Stimulated activated naive CD4-positive, alpha-beta T cell treated with Interleukin-2 at 50 U/mL for 16 hours (primary cell): ENCODE data around the gene NPSR1.

ENCODE experiments used
- DNase-seq: peaks from one replicate; lab custom pipeline; 2025; lab: John Stamatoyannopoulos, UW

NPSR1 gene

GRCh38 chr7:34720289-34720688 lies 62.3 kb downstream of the NPSR1 start:
- no peak for DNase-seq

GRCh38 chr7:34723338-34723737 lies 65.3 kb downstream of the NPSR1 start:
- DNase-seq = no peak

GRCh38 chr7:34723866-34724490 lies 66.0 kb downstream of the NPSR1 start:
- no peak for DNase-seq

DNA sequence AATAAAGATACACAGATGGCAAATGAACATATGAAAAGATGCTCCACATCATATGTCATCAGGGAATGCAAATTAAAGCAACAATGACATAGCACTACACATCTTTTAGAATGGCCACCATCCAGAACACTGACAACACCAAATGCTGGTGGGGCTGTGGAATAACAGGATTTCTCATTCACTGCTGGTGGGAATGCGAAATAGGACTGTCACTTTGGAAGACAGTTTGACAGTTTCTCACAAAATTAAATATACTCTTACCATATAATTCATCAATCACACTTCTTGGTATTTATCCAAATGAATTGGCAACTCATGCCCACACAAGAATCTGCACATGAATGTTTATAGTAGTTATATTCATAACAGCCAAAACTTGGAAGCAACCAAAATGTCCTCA lies 68.2 kb downstream of the NPSR1 start:
- DNase-seq = no peak

- no peak for DNase-seq
Measured at GRCh38 chr7:34727464-34727995, 69.5 kb downstream of the NPSR1 start.

- no peak for DNase-seq
Measured at GRCh38 chr7:34728156-34728555, 70.1 kb downstream of the NPSR1 start.

DNA sequence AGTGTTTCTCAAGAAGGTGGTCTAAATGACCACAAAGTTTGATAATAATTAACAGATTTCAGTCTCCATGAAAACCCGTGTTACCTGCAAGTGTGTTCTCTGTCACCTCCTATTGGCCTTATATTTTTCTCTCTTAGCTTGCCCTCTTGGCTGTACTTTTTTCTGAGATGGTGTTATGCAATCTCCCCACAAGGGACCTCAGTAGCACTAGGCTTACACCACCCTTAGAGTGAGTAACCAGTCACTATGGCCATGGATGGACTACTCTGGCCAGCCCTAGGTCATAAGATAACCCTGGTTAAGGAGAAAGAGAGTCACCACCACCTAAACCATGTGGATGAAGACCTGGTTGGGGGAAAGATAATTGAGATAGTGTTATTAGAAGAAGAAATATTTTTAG lies 76.8 kb downstream of the NPSR1 start:
- DNase-seq = no peak

DNA sequence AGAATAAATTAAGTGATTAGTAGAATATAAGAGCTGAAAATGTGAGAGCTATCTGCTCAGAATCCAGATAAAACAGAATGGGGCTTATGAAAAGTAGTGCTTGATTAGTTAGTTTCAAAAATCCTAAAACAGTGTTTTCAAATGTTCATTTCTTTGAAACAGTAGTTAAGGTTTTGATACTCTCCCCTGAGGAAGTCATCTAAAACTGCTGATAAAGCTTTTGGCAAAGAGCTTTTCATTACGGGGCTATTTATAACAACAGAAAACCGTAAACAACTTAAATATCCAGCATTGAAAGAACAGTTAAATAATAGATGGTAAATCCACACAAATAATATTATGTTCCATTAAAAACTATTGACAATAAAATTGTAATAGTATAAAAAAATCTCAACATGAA lies 77.5 kb downstream of the NPSR1 start:
- no peak for DNase-seq

GRCh38 chr7:34739651-34740300 lies 81.8 kb downstream of the NPSR1 start:
- DNase-seq = no peak

GRCh38 chr7:34740840-34741239 lies 82.8 kb downstream of the NPSR1 start:
- no peak for DNase-seq

- DNase-seq = no peak
Measured at GRCh38 chr7:34747176-34747781, 89.3 kb downstream of the NPSR1 start.

GRCh38 chr7:34747867-34748727 lies 90.1 kb downstream of the NPSR1 start:
- DNase-seq = no peak

GRCh38 chr7:34748728-34749089 lies 90.7 kb downstream of the NPSR1 start:
- no peak for DNase-seq

DNA sequence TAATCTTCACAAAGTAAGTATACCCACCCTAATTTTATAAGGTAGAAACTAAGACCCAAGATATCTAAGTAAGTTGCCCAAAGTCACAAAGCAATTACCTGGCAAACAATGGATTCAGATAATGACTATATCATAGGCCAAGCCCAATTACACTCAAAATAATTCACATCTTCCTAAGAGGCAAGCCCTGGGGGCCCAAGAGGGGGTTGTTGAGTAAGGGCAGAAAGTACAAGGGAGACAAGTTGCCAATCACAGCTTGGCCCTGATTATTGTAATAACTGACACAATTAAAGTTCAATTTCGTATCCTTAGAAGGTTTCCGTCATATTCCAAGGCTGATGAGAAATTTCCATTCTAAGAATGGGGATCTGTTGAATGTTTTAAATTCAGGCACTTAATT lies 91.4 kb downstream of the NPSR1 start:
- no peak for DNase-seq

- DNase-seq = no peak
Measured at GRCh38 chr7:34750209-34750608, 92.2 kb downstream of the NPSR1 start.

GRCh38 chr7:34750636-34751035 lies 92.6 kb downstream of the NPSR1 start:
- no peak for DNase-seq

GRCh38 chr7:34751725-34752643 lies 94.0 kb downstream of the NPSR1 start:
- DNase-seq = no peak

DNA sequence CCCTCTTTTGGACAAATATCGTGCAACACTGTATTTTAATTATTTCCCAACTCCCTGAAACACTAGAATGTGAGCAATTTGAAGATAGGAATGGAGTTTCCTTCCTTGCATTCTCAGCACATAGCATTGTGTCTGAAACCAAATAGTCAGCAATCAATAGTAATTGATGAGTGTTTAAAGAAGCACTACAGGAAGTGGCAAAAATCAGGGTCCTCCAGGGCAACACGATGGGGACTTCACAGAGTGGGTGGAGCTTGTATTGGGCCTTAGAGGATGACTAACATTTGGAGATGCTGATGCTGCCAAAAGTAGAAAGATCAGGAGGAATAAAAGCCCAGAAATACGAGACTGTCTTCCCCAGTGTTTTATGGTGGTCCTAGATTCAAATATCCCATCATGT lies 94.9 kb downstream of the NPSR1 start:
- no peak for DNase-seq

GRCh38 chr7:34755008-34755407 lies 97.0 kb downstream of the NPSR1 start:
- no peak for DNase-seq

GRCh38 chr7:34756025-34756437 lies 98.0 kb downstream of the NPSR1 start:
- DNase-seq = no peak

DNA sequence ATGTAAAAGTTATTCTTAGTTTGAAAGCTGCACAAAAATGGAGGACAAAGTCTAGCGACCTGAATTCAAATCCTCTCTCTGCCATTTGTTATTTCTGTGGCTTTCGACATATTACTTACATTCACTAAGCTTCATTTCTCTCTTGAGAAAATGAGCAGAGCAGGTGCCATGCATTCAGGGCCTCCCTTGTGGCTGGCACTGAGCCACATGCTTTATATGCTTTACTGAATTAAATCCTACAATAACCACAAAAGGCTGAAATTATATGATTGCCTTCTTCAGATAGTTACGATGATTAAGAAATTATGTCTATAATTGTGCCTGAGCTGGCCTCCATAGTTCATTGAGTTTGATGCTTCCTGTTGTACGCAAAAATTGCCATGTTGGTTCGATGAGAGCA lies 98.7 kb downstream of the NPSR1 start:
- DNase-seq = no peak
